ENCODE data around the gene SGPL1. TPM values are rescaled to one million over a fixed set of nuclear protein-coding genes. Genes with fewer than 3 reads are reported as not detected.

SGPL1 gene
- total RNA-seq, 1 donor from 2014 or later = 33.1 TPM

DNA sequence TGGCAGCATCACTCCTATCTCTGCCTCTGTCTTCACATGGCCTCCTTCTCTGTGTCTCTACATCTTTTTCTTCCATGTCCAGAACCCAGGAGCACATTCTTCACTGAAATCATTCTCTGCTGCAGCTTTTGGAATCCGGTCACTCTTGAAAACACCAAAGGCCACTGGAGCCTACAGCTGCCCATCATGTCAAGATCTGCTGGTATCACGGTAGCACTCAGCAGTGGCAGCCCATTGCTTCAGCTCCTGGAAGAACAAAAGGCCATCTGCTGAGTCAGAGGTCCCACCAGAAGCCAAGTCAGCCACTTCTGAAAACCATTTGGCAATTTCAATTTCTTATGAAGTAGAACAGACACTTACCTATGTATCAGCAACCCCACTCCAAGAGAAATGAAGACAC is 78.7 kb downstream of the SGPL1 start:
- intact Hi-C loops (cut with DNase I) = no loop called here
- H3K4me3 ChIP-seq = no peak overlapping the region
- H3K9me3 ChIP-seq = no peaks in the 10 kb centered on the region
- TF ChIP-seq POLR2AphosphoS5 (IDR thresholded peaks at IDR 0.05; ENCODE audit: insufficient read depth in 1 of 2, low read depth in 1 of 2) = no peak
- TF ChIP-seq, protein P1, sequence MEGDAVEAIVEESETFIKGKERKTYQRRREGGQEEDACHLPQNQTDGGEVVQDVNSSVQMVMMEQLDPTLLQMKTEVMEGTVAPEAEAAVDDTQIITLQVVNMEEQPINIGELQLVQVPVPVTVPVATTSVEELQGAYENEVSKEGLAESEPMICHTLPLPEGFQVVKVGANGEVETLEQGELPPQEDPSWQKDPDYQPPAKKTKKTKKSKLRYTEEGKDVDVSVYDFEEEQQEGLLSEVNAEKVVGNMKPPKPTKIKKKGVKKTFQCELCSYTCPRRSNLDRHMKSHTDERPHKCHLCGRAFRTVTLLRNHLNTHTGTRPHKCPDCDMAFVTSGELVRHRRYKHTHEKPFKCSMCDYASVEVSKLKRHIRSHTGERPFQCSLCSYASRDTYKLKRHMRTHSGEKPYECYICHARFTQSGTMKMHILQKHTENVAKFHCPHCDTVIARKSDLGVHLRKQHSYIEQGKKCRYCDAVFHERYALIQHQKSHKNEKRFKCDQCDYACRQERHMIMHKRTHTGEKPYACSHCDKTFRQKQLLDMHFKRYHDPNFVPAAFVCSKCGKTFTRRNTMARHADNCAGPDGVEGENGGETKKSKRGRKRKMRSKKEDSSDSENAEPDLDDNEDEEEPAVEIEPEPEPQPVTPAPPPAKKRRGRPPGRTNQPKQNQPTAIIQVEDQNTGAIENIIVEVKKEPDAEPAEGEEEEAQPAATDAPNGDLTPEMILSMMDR (IDR thresholded peaks at IDR 0.05) = no peak
- no peak for TF ChIP-seq POLR2A (IDR thresholded peaks at IDR 0.05)
- no peak overlapping the region for H3K27ac ChIP-seq
- H3K4me1 ChIP-seq = no peaks in the 10 kb centered on the region
- no peak for DNase-seq (ENCODE audit: extremely low spot score in 2 of 2)
- H3K27me3 ChIP-seq = no peaks in the 10 kb centered on the region
- no peaks in the 10 kb centered on the region for H3K36me3 ChIP-seq

DNA sequence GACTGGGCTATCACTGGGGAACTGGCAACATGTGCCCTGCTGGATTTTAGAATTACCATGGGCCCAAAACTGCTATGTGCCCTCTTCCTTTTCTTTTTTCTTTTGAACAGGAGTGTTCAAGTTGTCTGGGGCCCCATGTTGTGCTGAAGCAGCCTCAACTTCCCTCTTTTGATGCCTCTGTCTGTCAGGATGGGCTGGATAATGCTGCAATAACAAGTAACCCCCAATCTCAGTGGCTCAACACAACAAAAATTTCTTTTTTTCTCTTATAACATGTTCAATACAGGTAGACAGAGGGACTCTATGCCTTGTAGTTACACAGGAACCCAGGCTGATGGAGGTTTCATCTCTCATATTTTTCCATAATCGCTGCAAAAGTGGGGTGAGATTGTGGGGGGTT is 80.8 kb downstream of the SGPL1 start:
- H3K27ac ChIP-seq = no peak overlapping the region
- H3K4me3 ChIP-seq = no peak overlapping the region
- no peaks in the 10 kb centered on the region for H3K9me3 ChIP-seq
- no peak for TF ChIP-seq POLR2AphosphoS5 (IDR thresholded peaks at IDR 0.05; ENCODE audit: insufficient read depth in 1 of 2, low read depth in 1 of 2)
- intact Hi-C loops (cut with DNase I) = no loop called here
- DNase-seq (ENCODE audit: extremely low spot score in 2 of 2) = no peak
- H3K36me3 ChIP-seq = no peaks in the 10 kb centered on the region
- H3K4me1 ChIP-seq = no peaks in the 10 kb centered on the region
- no peaks in the 10 kb centered on the region for H3K27me3 ChIP-seq

DNA sequence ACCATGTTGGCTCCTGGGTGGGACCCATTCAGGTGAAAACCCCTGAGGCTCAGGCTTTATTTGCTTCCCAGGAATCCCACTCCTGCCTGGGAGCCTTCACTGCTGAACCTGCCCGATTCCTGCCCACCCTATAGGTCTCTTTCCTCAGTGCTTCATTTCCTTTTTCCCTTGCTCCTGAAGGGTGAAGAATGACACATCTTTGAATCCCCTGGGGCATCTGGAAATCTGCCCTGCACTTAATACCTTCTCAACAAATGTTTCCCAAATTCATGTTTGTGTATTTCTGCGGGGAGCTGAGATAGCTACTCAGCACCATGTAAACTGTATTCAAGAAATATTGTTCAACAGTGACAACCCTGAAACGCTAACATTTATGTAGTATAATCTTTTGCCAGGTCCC is 82.9 kb downstream of the SGPL1 start:
- Histone ChIP-seq H3K4me3 (no peak overlapping the region), H3K27ac (no peak overlapping the region), H3K27me3 (no peaks in the 10 kb centered on the region), H3K9me3 (no peaks in the 10 kb centered on the region), H3K36me3 (no peaks in the 10 kb centered on the region), H3K4me1 (no peaks in the 10 kb centered on the region)
- no peak for DNase-seq (ENCODE audit: extremely low spot score in 2 of 2)
- TF ChIP-seq, protein P1 (IDR thresholded peaks at IDR 0.05) = no peak
- TF ChIP-seq POLR2A (IDR thresholded peaks at IDR 0.05) (no peak), POLR2AphosphoS5 (IDR thresholded peaks at IDR 0.05; ENCODE audit: insufficient read depth in 1 of 2, low read depth in 1 of 2) (no peak)
- intact Hi-C loops (cut with DNase I) = no loop called here

DNA sequence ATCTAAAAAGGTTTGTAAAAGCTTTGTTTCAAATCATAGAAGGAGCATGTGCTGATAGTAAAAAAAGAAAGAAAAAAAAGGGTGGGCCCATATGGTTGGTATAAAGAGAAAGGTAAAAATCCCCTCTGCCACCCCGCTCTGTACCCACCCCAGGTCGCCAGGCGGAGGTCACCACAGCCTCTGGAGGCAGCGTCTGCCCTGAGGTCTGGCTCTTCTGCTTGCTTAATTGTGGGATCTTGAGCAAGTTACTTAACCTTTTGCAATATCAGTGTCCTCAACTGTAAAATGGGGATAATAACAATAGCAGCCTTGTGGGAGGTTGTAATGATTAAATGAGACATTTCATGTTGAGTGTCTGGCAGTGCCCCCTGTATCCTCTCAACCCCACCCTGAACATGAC is 83.3 kb downstream of the SGPL1 start:
- no peaks in the 10 kb centered on the region for H3K4me1 ChIP-seq
- no peaks in the 10 kb centered on the region for H3K36me3 ChIP-seq
- no peaks in the 10 kb centered on the region for H3K9me3 ChIP-seq
- intact Hi-C loops (cut with DNase I) = no loop called here
- no peak overlapping the region for H3K4me3 ChIP-seq
- TF ChIP-seq POLR2AphosphoS5 (IDR thresholded peaks at IDR 0.05; ENCODE audit: insufficient read depth in 1 of 2, low read depth in 1 of 2) (no peak), POLR2A (IDR thresholded peaks at IDR 0.05) (no peak)
- TF ChIP-seq, protein P1 (IDR thresholded peaks at IDR 0.05) = no peak
- no peaks in the 10 kb centered on the region for H3K27me3 ChIP-seq
- no peak overlapping the region for H3K27ac ChIP-seq
- DNase-seq (ENCODE audit: extremely low spot score in 2 of 2) = no peak

DNA sequence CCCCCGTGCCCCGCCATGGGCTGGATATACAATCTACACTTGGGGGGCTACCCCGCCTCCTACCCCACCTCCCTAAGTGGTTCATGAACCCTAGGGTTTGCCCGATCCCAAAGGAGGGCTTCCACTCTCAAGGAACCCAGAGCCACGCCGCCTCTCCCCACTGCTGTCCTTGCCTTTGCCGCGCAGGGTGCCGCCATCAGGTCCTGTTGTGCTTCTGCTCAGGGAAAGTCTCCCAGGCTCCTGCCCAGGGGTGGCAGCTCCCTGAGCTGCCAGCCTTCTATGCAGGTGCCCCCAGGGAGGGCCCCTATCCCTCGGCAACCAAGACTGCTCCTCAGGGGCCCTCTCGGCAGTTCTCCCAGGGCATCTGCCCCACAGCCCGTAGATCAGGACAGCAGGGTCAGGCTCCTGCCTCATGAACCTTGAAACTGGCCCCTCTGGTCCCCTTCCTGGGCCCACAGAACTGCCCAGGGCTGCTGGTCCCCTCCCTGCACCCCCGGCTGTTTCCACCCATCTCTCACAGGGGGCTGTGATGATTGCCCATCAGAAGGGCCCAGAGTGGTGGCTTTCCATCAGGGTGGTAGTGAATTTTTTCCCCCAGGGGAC is 85.6 kb downstream of the SGPL1 start:
- no peaks in the 10 kb centered on the region for H3K4me1 ChIP-seq
- no peak for DNase-seq (ENCODE audit: extremely low spot score in 2 of 2)
- intact Hi-C loops (cut with DNase I) = no loop called here
- H3K27ac ChIP-seq = no peak overlapping the region
- H3K4me3 ChIP-seq = no peak overlapping the region
- no peaks in the 10 kb centered on the region for H3K27me3 ChIP-seq
- H3K9me3 ChIP-seq = no peaks in the 10 kb centered on the region
- no peak for TF ChIP-seq POLR2AphosphoS5 (IDR thresholded peaks at IDR 0.05; ENCODE audit: insufficient read depth in 1 of 2, low read depth in 1 of 2)
- TF ChIP-seq, protein P1 (IDR thresholded peaks at IDR 0.05) = no peak
- no peak for TF ChIP-seq POLR2A (IDR thresholded peaks at IDR 0.05)
- no peaks in the 10 kb centered on the region for H3K36me3 ChIP-seq

Data from vagina (tissue), 2 donors.